ENCODE measurements around the gene ABT1. TPM values are rescaled to one million over a fixed set of nuclear protein-coding genes. Genes with fewer than 3 reads are reported as not detected.

The ABT1 gene
- polyA plus RNA-seq, 1 donor = 9.7 TPM

- DNase-seq (ENCODE audit: low read depth) = no peak
These were observed 25.0 kb upstream of the ABT1 start for GRCh38 chr6:26571592-26572296.

- DNase-seq (ENCODE audit: low read depth) = no peak
These were observed 21.2 kb upstream of the ABT1 start for GRCh38 chr6:26575494-26575939.

- no peak for DNase-seq (ENCODE audit: low read depth)
These were observed 20.3 kb upstream of the ABT1 start for GRCh38 chr6:26576407-26576843.

- no peak for DNase-seq (ENCODE audit: low read depth)
These were observed 19.6 kb upstream of the ABT1 start for GRCh38 chr6:26576929-26577719.

GRCh38 chr6:26577720-26578072 lies 19.1 kb upstream of the ABT1 start:
- no peak for DNase-seq (ENCODE audit: low read depth)

GRCh38 chr6:26578279-26578678 lies 18.5 kb upstream of the ABT1 start:
- no peak for DNase-seq (ENCODE audit: low read depth)

GRCh38 chr6:26578741-26579140 lies 18.0 kb upstream of the ABT1 start:
- no peak for DNase-seq (ENCODE audit: low read depth)

GRCh38 chr6:26581164-26581915 lies 15.4 kb upstream of the ABT1 start:
- DNase-seq (ENCODE audit: low read depth) = no peak

- no peak for DNase-seq (ENCODE audit: low read depth)
These were observed 7.8 kb upstream of the ABT1 start for GRCh38 chr6:26588965-26589364.

GRCh38 chr6:26592649-26593048 lies 4.1 kb upstream of the ABT1 start:
- DNase-seq (ENCODE audit: low read depth) = no peak

GRCh38 chr6:26593278-26594130 lies 3.2 kb upstream of the ABT1 start:
- DNase-seq (ENCODE audit: low read depth) = no peak

GRCh38 chr6:26594131-26594498 lies 2.6 kb upstream of the ABT1 start:
- no peak for DNase-seq (ENCODE audit: low read depth)

- DNase-seq (ENCODE audit: low read depth) = no peak
These were observed 1.8 kb upstream of the ABT1 start for GRCh38 chr6:26594730-26595632.

- no peak for DNase-seq (ENCODE audit: low read depth)
These were observed 984 bp upstream of the ABT1 start for GRCh38 chr6:26595669-26596269.

- DNase-seq (ENCODE audit: low read depth) = no peak
These were observed 625 bp downstream of the ABT1 start for GRCh38 chr6:26597389-26597766.

GRCh38 chr6:26597821-26598220 lies 1.1 kb downstream of the ABT1 start:
- DNase-seq (ENCODE audit: low read depth) = no peak

- DNase-seq (ENCODE audit: low read depth) = no peak
These were observed 1.5 kb downstream of the ABT1 start for GRCh38 chr6:26598267-26598666.

- no peak for DNase-seq (ENCODE audit: low read depth)
These were observed 2.4 kb downstream of the ABT1 start for GRCh38 chr6:26599134-26599533.

- no peak for DNase-seq (ENCODE audit: low read depth)
These were observed 2.8 kb downstream of the ABT1 start for GRCh38 chr6:26599591-26599990.

GRCh38 chr6:26600759-26601158 lies 4.0 kb downstream of the ABT1 start:
- DNase-seq (ENCODE audit: low read depth) = no peak

Data from forelimb muscle (tissue), 1 donor.